Inferior parietal cortex (tissue), 1 donor: Measurements from ENCODE around the gene TIAM2.
"Not testable (repeated sequence)": the region's sequence is repeated elsewhere in the genome, so short reads cannot be mapped to it uniquely, and the experiment has no call there.

Experiments used
- DNase-seq: peaks from one replicate; pipeline ENCODE4 v3.0.0-alpha.2; 2016; ENCODE audit errors: extremely low spot score

Gene TIAM2

DNA sequence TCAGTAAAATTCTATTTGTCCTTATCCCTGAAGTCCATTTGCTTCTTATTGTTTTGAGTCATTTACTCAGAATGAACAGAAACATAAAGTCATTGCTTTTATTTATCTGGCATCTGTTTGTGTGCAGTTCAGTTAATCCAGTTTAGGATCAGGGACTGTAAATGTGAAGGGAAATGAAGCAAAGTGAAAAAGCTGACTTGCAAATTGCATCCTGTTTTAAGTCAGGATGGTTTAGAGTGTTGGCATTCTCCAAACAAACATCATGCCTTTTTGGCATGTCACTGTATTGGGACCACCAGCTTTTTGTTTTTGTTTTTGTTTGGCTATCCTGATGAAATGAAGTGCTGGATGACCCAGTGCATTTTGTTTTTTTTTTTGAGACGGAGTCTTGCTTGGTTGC is 168.5 kb downstream of the TIAM2 start:
- DNase-seq: no peak

DNA sequence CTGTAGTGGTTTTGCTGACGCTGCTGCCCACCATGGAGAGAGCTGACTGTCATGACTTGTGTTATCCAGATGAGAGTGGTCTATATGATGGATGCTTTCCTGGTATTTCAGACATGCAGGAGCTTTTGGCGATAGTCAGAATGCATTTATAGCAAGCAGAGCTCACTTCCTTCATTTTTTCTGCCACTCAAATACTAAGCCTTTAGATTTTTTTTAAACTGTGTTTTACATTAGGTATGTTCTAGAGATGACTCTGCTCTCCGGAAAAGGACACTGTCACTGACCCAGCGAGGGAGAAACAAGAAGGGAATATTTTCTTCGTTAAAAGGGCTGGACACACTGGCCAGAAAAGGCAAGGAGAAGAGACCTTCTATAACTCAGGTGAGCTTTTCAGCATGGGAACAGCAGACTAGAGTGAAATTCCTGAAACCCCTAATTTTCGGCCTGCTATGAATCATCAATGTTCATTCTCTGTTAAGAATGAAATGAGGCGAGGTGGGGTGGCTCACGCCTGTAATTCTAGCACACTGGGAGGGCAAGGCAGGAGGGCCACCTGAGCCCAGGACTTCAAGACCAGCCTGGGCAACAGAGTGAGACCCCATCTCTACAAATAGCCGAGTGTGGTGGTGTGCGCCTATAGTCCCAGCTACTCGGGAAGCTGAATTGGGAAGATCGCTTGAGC is 170.1 kb downstream of the TIAM2 start:
- no peak for DNase-seq

DNA sequence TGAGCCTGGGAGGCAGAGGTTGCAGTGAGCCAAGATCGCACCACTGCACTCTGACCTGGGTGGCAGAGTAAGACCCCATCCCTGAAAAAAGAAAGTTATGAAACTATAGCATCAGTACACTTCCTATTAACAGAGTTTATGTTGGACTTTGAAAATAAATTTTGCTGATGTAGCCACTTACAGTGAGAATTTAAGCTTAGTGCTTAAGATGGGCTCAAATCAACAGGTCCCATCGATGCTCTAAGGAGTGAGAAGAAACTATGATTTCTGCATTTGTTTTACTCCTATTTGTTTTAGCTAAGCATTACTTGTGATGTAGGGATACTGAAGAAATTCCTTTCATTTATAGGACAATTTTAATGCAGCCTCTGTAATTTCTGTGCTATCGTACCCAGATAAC is 175.4 kb downstream of the TIAM2 start:
- DNase-seq: no peak

DNA sequence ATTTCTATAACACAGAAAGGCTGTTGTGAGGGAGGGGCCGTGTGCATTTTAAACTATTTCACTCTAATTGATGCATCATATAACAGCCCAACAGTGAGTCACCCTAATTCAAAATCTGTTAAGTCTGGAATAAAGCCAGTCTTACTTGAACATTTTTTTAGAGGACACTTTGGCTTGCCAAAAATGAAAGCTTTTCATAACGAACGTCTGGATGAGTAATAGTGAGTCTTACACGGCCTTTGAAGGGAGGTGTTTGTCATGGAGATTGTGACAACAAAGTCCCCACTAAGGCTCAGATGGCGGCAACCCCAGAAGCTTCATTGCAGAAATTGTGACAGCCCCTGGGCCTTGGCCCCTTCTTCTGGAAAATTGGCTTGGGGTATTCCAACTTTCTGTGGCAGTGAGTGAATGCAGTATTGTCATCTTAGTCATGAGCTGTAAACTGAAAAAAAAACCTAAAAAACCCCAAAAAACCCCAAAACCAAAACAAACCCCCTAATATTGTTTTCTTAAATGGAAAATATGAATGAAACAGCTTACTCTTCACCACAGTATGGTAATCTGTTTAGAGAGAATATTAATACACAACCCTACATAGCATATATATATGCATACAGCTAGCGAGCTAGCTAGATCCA is 176.1 kb downstream of the TIAM2 start:
- DNase-seq: peak; percentile 72

DNA sequence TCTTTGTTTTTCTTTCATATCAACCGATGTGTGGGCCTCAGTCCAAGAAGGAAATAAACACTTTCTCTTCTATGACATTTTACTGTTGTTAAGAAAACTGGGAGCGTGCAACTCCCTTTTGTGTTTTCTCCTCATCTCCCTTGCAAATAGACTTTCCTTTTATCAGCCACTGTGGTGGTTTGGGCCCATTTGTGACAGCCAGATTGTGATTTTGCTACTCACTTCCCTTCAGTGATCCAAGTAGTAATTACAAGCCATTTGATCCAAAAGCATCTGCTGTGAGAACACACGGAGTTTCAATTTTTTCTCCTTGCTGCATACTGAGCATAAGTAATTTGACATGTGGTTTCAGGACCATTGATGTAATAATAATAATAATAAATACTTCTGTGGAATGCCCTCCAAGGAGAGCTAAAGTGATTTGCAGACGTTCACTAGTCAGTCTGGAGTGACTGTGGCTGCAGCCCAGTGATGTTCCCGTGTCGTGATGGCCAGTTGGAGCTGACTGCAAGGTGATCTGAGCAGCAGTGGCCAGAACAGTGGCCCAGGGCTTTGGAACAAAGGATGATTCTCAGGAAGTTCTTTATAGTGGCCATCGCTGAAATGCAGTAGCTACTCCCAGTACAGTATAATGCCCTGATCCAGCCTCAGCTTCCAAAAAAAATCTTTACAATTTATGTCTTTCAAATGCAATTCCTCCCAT is 176.8 kb downstream of the TIAM2 start:
- DNase-seq: peak; percentile 47

DNA sequence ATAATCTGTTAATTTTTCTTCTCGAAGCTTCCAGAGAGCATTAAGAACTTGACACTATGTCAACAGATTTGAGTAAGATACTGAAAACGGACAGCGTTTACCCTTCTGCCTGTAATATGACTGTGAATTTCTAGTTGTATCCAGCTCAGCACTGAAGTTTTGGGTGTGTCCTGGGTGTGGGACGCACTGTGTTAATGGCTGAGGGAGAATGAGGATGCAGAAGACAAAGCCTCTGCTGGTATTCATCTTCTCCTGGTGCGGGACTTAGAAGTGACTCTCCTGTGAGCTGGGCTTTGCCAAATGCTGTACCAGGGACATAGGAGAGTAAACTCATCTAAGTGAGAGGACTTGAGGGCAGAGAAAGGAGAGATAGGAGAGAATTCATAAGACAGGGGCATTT is 178.4 kb downstream of the TIAM2 start:
- DNase-seq: no peak

DNA sequence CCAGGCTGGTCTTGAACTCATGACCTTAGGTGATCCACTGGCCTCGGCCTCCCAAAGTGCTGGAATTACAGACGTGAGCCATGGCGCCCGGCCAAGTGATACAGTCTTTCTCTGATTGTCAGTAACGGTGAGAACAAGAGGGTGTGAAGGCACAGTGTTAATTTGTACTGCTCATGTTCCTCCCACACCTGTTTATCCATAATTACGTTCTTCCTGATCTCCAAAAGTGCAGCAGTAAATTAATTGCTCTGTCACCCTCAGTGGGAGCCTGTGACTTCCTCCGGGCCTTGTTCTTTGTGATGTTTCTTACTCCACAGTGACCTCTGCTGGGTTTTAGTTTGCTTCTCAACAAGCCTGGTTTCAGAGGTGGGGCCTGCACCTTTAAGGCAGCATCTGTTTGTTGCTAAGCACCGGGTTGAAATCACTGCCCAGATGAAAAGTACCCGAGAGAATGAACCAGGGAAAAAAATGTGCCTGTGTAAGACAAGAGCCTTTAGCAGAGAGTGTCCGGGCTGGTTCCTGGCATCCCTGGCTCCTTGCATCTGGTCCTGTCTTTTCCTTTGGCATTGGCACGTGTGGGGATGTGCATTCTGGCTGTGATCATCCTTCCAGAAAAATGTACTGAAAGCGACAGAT is 179.6 kb downstream of the TIAM2 start:
- peak; percentile 90 for DNase-seq

DNA sequence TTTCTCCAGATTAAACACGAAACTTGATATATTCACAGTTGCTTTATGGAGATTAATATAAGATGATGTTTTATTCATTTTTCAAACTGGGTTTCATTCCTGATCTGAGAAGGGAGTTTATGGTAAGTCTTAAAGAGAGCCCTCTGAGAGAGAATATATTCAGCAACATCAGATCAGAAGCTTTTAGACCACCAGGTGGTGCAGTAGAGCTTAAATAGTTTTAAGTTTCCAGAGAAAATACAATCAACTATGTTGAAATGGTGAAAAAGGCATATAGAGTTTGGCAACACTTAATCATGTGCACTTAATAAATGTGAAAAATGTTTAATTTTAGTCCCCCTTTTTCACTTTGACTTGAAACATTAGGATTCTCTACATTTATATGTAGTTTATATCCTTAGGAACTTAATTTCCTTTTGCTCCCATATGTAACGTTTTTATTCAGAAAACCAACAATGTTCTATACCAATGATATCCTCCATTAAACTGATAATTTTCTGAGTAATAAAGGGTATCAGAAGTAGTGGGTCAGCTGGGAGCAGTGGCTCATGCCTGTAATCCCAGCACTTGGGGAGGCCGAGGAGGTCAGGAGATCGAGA is 182.3 kb downstream of the TIAM2 start:
- DNase-seq: peak; percentile 94

DNA sequence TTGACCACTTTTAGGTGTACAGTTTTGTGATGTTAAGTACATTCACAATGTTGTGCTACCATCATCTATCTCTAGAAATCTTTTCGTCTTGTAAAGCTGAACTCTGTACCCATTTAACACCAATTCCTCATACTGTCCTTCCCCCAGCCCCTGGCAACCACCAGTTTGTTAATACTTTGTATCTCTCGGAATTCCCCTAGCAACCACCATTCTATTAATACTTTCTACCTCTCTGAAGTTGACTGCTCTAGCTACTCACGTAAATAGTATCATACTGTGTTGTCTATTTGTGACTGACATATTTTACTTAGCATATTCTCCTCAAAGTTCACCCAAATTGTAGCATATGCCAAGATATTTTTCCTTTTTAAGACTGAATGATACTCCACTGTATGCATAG is 186.4 kb downstream of the TIAM2 start:
- DNase-seq: no peak

DNA sequence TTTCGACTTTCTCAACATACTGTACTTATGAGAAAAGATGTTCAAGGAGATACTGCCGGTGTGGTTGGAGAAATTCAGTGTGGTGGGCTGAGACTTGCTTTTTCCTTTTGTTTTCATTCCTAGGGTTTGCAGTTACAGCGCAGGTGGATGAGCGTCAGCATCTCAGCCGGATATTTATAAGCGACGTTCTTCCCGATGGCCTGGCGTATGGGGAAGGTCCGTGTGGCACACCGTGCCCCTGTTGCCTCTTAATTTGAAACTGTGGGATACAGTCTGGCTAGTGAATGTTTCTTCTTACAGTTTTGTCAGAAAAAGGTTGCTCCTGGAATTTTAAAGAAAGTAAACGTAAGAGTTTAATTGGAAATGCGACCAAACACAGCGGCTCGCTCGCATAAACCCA is 187.0 kb downstream of the TIAM2 start:
- no peak for DNase-seq

DNA sequence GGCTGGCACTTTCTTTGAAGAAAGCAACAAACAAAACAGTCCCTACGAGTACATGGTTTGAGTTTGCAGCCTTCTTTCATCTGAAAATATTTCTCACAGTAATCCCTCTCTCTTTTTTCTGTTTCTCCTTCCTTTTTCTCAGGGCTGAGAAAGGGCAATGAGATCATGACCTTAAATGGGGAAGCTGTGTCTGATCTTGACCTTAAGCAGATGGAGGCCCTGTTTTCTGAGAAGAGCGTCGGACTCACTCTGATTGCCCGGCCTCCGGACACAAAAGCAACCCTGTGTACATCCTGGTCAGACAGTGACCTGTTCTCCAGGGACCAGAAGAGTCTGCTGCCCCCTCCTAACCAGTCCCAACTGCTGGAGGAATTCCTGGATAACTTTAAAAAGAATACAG is 188.0 kb downstream of the TIAM2 start:
- DNase-seq: no peak

DNA sequence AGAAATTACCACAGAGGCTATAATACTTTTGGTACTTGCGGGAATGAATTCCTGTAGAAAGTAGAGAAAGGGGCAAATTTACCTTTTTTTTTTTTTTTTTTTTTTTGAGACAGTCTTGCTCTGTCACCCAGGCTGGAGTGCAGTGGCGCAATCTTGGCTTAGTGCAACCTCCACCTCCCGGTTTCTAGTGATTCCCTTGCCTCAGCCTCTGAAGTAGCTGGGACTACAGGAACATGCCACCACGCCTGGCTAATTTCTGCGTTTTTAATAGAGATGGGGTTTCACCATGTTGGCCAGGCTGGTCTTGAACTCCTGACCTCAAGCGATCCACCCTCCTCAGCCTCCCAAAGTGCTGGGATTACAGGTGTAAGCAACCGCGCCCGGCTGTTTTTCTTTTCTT is 189.9 kb downstream of the TIAM2 start:
- not testable (repeated sequence) for DNase-seq

DNA sequence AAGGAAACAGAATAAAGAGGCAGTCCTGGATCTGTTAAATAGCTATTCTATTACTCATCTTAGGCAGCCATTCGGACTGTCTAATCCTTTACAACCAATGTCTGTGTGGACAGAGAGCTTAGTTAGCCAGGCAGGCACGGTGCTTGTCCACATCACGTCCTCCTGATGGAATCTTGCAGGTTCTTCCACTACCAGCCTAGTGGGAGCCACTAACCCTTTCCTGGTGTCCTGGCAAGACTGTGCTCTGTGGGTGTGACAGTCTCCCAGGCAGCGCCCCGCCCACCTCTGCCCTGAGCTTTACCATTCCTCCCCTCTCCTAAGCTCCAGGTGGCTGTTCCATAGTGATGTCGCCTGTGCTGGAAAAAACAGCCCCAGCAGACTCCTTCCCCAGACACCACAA is 190.4 kb downstream of the TIAM2 start:
- DNase-seq: no peak

DNA sequence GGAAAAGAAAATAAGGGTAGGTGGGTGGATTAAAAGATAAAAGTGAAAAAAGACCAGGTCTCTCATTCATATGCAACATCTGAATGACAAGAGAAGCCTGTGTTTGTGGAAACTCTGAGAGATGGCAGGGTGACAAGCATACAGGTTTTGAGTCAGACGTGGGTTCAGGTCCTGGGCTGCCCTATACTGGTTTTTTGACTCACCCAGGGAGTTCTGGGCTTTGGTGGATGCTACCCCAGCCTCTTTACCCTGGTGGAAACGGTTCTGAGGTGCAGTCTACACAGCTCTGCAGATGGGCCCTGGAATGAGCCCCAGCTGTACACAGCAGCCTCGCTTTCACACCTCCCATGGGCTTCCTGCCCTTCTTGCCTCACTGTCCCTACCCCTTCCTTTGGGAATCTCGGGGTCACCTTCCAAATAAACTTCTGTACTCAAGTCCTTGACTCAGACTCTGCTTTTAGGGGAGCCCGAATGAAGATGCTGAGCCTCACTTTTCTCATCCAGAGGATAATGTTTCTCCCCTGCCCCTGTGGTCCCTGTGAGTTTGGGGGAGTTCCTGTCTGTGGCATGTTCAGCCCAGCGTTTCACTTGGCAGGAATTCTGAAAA is 191.0 kb downstream of the TIAM2 start:
- DNase-seq: no peak

DNA sequence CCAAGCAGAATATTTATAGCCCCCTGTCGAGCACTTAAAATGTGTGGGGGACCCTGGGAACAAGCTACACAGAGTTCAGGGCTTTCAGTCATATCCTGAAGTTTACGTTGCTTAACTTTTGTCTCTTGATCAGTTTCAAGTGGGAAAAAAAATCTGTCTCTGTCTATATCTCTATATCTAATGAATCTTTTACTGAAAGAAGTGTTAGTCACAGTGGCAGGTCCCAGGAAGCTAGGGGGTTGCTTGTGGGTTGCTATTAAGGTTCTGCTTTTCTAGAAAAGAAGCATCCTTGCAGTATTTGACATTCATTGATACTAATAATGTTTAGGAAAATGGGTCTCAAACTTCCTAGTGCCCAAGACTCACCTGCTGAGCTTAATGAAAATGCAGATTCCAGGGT is 192.0 kb downstream of the TIAM2 start:
- DNase-seq: no peak

DNA sequence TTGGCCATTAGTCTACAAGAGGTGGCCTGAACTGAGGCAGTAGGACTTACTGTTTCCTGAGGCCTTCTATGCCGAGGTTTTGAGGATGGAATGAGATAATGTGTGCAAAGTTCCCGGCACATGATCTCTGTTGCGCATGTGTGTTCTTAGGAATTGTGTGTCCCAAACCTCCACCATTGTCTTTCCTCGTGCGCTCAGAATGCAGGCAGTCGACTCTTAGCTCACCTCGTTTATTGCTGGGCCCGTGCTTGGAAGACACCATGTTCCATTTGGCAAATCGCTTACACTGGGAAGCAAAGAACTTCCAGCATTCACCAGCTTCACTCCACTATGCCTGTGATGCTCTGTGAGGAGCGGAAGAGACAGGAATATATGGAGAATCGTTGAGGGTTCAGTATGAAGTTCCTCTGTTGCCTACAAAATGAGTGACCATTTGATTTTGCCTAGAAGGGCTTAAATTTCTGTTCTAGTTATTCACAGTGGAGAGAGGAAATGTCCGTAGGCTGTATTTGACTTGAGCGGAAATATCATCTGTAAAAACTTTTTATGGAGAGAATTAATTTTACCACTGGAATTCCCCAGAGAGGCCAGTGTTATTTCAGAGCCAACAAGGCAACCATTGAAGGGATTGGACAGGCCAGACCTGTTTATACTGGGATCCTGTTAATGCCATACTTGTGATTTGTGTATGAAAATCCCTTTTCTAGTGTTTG is 193.0 kb downstream of the TIAM2 start:
- no peak for DNase-seq

DNA sequence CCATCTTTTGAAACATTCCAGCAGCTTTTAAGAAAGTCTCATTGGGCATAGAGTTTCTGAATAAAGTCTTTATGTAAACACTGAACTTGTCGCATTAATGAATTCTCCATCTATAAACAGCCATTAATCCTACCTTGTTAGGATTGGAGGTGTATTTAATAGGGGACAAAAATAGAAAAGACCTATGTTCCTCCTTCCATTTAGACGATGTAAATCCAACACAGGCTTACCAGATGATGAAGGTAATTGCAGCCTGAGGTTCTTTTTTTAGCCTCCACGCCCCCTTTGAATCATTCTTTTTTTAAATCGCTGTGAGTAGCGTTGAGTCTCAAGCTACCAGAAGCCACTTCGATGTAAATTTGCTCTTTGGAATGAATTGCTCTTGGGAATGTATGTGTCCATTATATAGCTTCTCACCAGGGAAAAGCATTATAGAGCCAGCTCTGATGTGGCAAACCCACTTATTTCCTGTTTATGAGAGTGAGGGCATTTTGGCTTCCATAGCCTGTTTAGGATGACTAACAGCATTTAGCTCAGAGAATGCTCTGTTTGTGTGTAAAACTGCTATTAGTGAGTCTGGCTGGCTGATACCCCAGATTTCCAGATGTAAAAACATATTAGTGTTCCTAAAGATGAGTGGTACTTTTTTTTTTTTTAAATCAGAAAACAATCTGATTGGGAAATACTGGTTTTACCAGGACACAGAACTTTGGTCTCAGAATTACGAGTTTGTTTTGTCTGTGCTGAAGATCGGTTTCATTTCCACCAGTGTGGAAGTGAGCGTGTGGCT is 193.8 kb downstream of the TIAM2 start:
- DNase-seq: no peak

DNA sequence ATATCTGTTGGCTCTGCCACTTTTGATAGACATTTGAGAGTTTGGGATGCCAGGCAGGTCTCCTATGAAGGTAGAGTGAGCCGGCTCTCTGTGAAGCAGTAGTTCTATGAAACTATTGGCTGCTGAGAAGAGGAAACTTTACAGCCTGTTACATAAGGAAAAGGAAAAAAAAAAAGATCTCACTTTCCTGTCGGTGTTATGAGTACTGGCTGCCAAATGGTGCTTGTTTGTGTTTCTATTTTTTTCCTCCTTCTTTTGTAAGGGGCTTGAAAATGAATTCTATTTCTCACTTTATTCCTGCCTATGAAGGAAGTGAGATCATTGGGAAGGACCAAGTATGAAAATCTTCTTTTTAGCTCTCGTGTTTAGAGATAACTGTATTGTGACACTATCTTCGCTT is 195.6 kb downstream of the TIAM2 start:
- DNase-seq: no peak

DNA sequence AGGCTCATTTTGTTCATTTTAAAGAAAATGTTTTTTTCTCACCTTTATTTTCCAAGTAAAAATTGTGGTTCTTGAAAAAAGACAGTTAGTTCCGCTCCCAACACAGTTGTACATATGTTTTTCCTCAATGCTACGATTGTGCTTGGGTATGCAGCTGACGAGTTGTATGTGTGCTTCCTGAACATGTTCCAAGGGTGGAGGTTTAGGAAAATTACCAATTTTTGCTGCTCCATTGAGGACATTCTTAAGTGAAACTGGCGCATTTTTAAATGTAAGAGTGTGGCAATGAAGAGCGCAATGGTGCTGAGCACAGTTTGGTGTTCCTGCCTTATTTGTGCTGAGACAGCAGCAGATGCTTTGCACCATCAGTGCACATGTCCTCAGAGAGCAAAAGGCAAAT is 198.4 kb downstream of the TIAM2 start:
- DNase-seq: no peak

DNA sequence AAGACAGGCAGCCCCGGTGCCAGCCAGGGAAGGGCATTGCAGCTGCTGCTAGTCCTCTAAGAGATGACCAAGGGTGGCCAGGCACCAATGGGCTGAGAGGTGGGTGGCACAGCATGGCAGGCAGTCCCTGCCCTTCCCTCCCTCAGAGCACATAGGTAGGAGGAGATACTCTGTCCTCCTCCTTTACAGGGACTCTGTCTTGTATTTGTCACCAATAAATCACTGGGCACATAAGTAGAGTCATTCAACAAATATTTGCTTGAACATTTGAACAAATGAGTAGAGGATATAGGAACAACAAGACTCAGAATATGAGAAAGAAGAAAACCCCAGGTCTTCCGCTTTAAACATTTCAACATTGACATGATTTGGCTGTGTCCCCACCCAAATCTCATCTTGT is 199.3 kb downstream of the TIAM2 start:
- no peak for DNase-seq
